IMR-90 (cell line): ENCODE measurements around the gene ICAM2. TPM values are rescaled to one million over a fixed set of nuclear protein-coding genes. Genes with fewer than 3 reads are reported as not detected.

ENCODE experiments used
- ATAC-seq: fragments of 200-7000 bp; cut with Tn5 transposase; 2 replicates; pipeline ENCODE4 v1.9.1; 2020; ENCODE audit warnings: low read depth, mild to moderate bottlenecking, moderate library complexity
- BruUV-seq: library from RNA; stranded (reverse); fragments of 400-500 nt; replicated peaks from 2 replicates; lab custom pipeline; 2021; lab: Mats Ljungman, UMichigan
- CTCF ChIA-PET: fragments of 300-600 bp; formaldehyde crosslinking; extraction: SDS; loops from one replicate; lab custom pipeline; 2021; ENCODE audit warnings: antibody characterized with exemption; lab: Yijun Ruan, JAX
- POLR2A ChIA-PET: fragments of 300-600 bp; sonication (Branson Sonifier 250); formaldehyde crosslinking; loops from one replicate; lab custom pipeline; 2022; ENCODE audit warnings: antibody characterized with exemption; ENCODE audit not compliant: unreplicated experiment; lab: Charles Lee
- DNase-seq: peaks from one replicate; pipeline ENCODE4 v3.0.0; 2013
- H2AFZ ChIP-seq: replicated peaks from 2 replicates; pipeline ENCODE3; 2013; ENCODE audit warnings: low read length, mild to moderate bottlenecking; ENCODE audit not compliant: poor library complexity
- H2AK5ac ChIP-seq: 2 replicates; pipeline ENCODE4 v1.6.1; 2013; ENCODE audit warnings: low read depth, low read length, inconsistent platforms
- H2AK9ac ChIP-seq: replicated peaks from 2 replicates; pipeline ENCODE3; 2013; ENCODE audit warnings: mild to moderate bottlenecking, low read depth, low read length, moderate library complexity; ENCODE audit not compliant: poor library complexity
- H2BK120ac ChIP-seq: 2 replicates; pipeline ENCODE4 v1.6.1; 2013; ENCODE audit warnings: low read depth, low read length, inconsistent platforms
- H2BK15ac ChIP-seq: 3 replicates; pipeline ENCODE4 v1.6.1; 2013; ENCODE audit warnings: low read depth, low read length, inconsistent platforms
- H2BK20ac ChIP-seq: 2 replicates; pipeline ENCODE4 v1.6.1; 2013; ENCODE audit warnings: low read depth, mild to moderate bottlenecking, inconsistent platforms, low read length, moderate library complexity
- H2BK5ac ChIP-seq: 2 replicates; pipeline ENCODE4 v1.6.1; 2013; ENCODE audit warnings: mild to moderate bottlenecking, low read depth, low read length, inconsistent platforms; ENCODE audit not compliant: poor library complexity, severe bottlenecking
- H3K14ac ChIP-seq: replicated peaks from 2 replicates; pipeline ENCODE4 v1.6.1; 2013; ENCODE audit warnings: low read depth, low read length, inconsistent platforms
- H3K18ac ChIP-seq: 2 replicates; pipeline ENCODE4 v1.6.1; 2013; ENCODE audit warnings: low read depth, low read length, control low read depth
- H3K23ac ChIP-seq: 2 replicates; pipeline ENCODE4 v1.6.1; 2013; ENCODE audit warnings: low read depth, low read length, inconsistent platforms
- H3K27ac ChIP-seq: 2 replicates; pipeline ENCODE4 v1.5.1; 2013; ENCODE audit warnings: mild to moderate bottlenecking, control low read depth, low read length; ENCODE audit not compliant: insufficient read depth
- H3K27me3 ChIP-seq: 2 replicates; pipeline ENCODE4 v1.6.1; 2013; ENCODE audit warnings: low read length; ENCODE audit not compliant: control insufficient read depth, insufficient read depth
- H3K36me3 ChIP-seq: 2 replicates; pipeline ENCODE4 v1.6.1; 2013; ENCODE audit warnings: low read length, mixed read lengths; ENCODE audit not compliant: control insufficient read depth, insufficient read depth
- H3K4ac ChIP-seq: 2 replicates; pipeline ENCODE4 v1.6.1; 2013; ENCODE audit warnings: low read depth, low read length, inconsistent platforms
- H3K4me1 ChIP-seq: 2 replicates; pipeline ENCODE4 v1.6.1; 2013; ENCODE audit warnings: low read length, mixed read lengths; ENCODE audit not compliant: control insufficient read depth, insufficient read depth
- H3K4me2 ChIP-seq: 2 replicates; pipeline ENCODE4 v1.6.1; 2013; ENCODE audit warnings: low read depth, mild to moderate bottlenecking, control low read depth, low read length, moderate library complexity
- H3K4me3 ChIP-seq: 2 replicates; pipeline ENCODE4 v1.5.1; 2013; ENCODE audit warnings: low read depth, mild to moderate bottlenecking, control low read depth, low read length, moderate library complexity; ENCODE audit not compliant: insufficient read depth
- H3K56ac ChIP-seq: 2 replicates; pipeline ENCODE4 v1.6.1; 2013; ENCODE audit warnings: low read length, inconsistent platforms; ENCODE audit not compliant: insufficient read depth; ENCODE audit errors: extremely low read depth
- H3K79me1 ChIP-seq, 2 experiments: 2 replicates each; pipeline ENCODE4 v1.6.1; 2013; ENCODE audit warnings: low read length in 2 of 2, inconsistent platforms in 1 of 2, low read depth in 1 of 2
- H3K9ac ChIP-seq: 2 replicates; pipeline ENCODE4 v1.6.1; 2013; ENCODE audit warnings: low read depth, low read length, control low read depth
- H3K9me1 ChIP-seq: 2 replicates; pipeline ENCODE4 v1.6.1; 2013; ENCODE audit warnings: low read length, inconsistent platforms; ENCODE audit not compliant: insufficient read depth
- H3K9me3 ChIP-seq: 2 replicates; pipeline ENCODE4 v1.6.1; 2013; ENCODE audit warnings: low read length; ENCODE audit not compliant: control insufficient read depth, insufficient read depth
- H4K20me1 ChIP-seq: 2 replicates; pipeline ENCODE4 v1.6.1; 2013; ENCODE audit warnings: low read length, inconsistent platforms; ENCODE audit not compliant: insufficient read depth
- H4K5ac ChIP-seq: 2 replicates; pipeline ENCODE4 v1.6.1; 2013; ENCODE audit warnings: mild to moderate bottlenecking, low read depth, low read length, control low read depth
- H4K8ac ChIP-seq, 2 experiments: 2 replicates each; pipeline ENCODE4 v1.6.1; 2013; ENCODE audit warnings: low read depth in 2 of 2, low read length in 2 of 2, control low read depth in 1 of 2, inconsistent platforms in 1 of 2
- H4K91ac ChIP-seq: 2 replicates; pipeline ENCODE4 v1.6.1; 2013; ENCODE audit warnings: low read depth, low read length, inconsistent platforms; ENCODE audit not compliant: insufficient read depth
- BHLHE40 ChIP-seq: fragments of 150-350 bp; IDR thresholded peaks from 2 replicates; pipeline ENCODE4 v1.6.1; 2016; ENCODE audit warnings: mild to moderate bottlenecking, low read depth, low read length
- CHD1 ChIP-seq: IDR thresholded peaks from 2 replicates; pipeline ENCODE4 v1.6.1; 2012; ENCODE audit warnings: low read depth, low read length, improper control_type of control experiment
- CTCF ChIP-seq: conservative IDR thresholded peaks from 2 replicates; pipeline ENCODE4 v1.5.1; 2012; ENCODE audit warnings: mild to moderate bottlenecking, low read depth, low read length, improper control_type of control experiment
- ELK1 ChIP-seq: fragments of 150-350 bp; IDR thresholded peaks from 2 replicates; pipeline ENCODE4 v1.6.1; 2016; ENCODE audit warnings: low read depth, mild to moderate bottlenecking, low read length, moderate library complexity, borderline replicate concordance
- FOS ChIP-seq: fragments of 150-350 bp; IDR thresholded peaks from 2 replicates; pipeline ENCODE4 v1.6.1; 2016; ENCODE audit warnings: low read depth, low read length
- POLR2A ChIP-seq: IDR thresholded peaks from 2 replicates; pipeline ENCODE4 v1.6.1; 2012; ENCODE audit warnings: mild to moderate bottlenecking, low read depth, low read length
- RCOR1 ChIP-seq: IDR thresholded peaks from 2 replicates; pipeline ENCODE4 v1.6.1; 2012; ENCODE audit warnings: mild to moderate bottlenecking, low read length, improper control_type of control experiment; ENCODE audit not compliant: insufficient replicate concordance
- RFX5 ChIP-seq: IDR thresholded peaks from 2 replicates; pipeline ENCODE4 v1.8.0; 2012; ENCODE audit warnings: low read depth, mild to moderate bottlenecking, low read length, moderate library complexity
- SMC3 ChIP-seq: fragments of 150-350 bp; IDR thresholded peaks from 2 replicates; pipeline ENCODE4 v1.6.1; 2016; ENCODE audit warnings: low read depth, mild to moderate bottlenecking, antibody characterized with exemption, low read length, moderate library complexity
- USF2 ChIP-seq: fragments of 150-350 bp; IDR thresholded peaks from 2 replicates; pipeline ENCODE4 v1.6.1; 2017; ENCODE audit warnings: mild to moderate bottlenecking, antibody characterized with exemption, low read length, low read depth
- WGBS, 2 experiments: methylation state at CpG; one replicate each; pipeline versions ENCODE4 v1.1.5 to v1.1.7; 2013; ENCODE audit warnings: missing lambda C conversion rate in 2 of 2; ENCODE audit not compliant: insufficient read length in 1 of 2; ENCODE audit errors: extremely low coverage in 2 of 2; 5-methylcytosine and 5-hydroxymethylcytosine counted together
- dilution Hi-C: fragments of 300-500 bp; cut with HindIII; formaldehyde crosslinking; loops from one replicate; pipeline ENCODE4 v1.14.3; 2018; ENCODE audit warnings: low sequenced_read_pairs; ENCODE audit not compliant: unreplicated experiment
- in situ Hi-C: fragments of 300-500 bp; cut with MboI; formaldehyde crosslinking; loops from 3 replicates; pipeline ENCODE4 v1.14.3; 2019; ENCODE audit warnings: low sequenced_read_pairs, inconsistent platforms, mixed read lengths
- intact Hi-C: fragments of 100-400 bp; cut with micrococcal nuclease; formaldehyde crosslinking; loops from 2 replicates; pipeline ENCODE4 v1.10.0; 2022
- polyA plus RNA-seq, 3 experiments: library from polyadenylated mRNA; depleted of rRNA; stranded (reverse); fragments of >200 nt; gene quantifications; 2 replicates each; pipeline ENCODE4 v1.2.3, GENCODE V29; 2012; ENCODE audit warnings: low replicate concordance in 1 of 3
- total RNA-seq: library from RNA; depleted of rRNA; stranded (reverse); fragments of >200 nt; gene quantifications from 2 replicates; pipeline ENCODE4 v1.2.3, GENCODE V29; 2012

Gene ICAM2
- total and polyA plus RNA-seq, 2 of the 4 experiments (the other 2 are of a cell fraction), result 0.12 TPM; not detected in 1

GRCh38 chr17:64067657-64068056, 47.2 kb upstream of the ICAM2 start (continued):
- TF ChIP-seq CTCF, result no peak

- H3K79me1 ChIP-seq, result 0 out of 4 replicates have a peak, but pooled peaks cover 0 to 3% of the 10 kb centered on the region in 2 experiments
- H3K4me2 ChIP-seq, result no peak overlapping the region
- no peaks in the 10 kb centered on the region for H3K27me3 ChIP-seq
- no peak overlapping the region for H2BK20ac ChIP-seq
- CTCF ChIA-PET, result interaction anchor here (1.1 kb wide), 1 partner anchor 67 kb away, joined by 3 read pairs; no protein-coding TSS in a partner anchor
- intact Hi-C loops, result no loop called here
- H2AK5ac ChIP-seq, result no peak overlapping the region
- DNase-seq (no peak), ATAC-seq (no peak)
- no peak overlapping the region for H3K27ac ChIP-seq
- H4K91ac ChIP-seq, result no peak overlapping the region
- H3K14ac ChIP-seq, result no peak overlapping the region; the same call in 1 of the 2 replicates
- H3K18ac ChIP-seq, result no peak overlapping the region
- dilution Hi-C loops, result no loop called here
- H4K5ac ChIP-seq, result no peak overlapping the region
- H3K56ac ChIP-seq, result no peak overlapping the region
- BruUV-seq, result no TSS peak
- H3K9me1 ChIP-seq, result peaks cover 3% of the 10 kb centered on the region; the same call in 1 of the 2 replicates
- in situ Hi-C loops, result loop anchor here (5.0 kb wide), 1 partner anchor 61 kb away; no protein-coding TSS in a partner anchor
- no peak overlapping the region for H3K4ac ChIP-seq
- peaks cover 2% of the 10 kb centered on the region; the same call in 1 of the 2 replicates for H3K4me1 ChIP-seq
- H2AFZ ChIP-seq, result no peak overlapping the region
- H3K36me3 ChIP-seq, result peaks cover 30% of the 10 kb centered on the region
- H3K4me3 ChIP-seq, result no peak overlapping the region
- no peak overlapping the region for H4K8ac ChIP-seq
- H3K23ac ChIP-seq, result no peak overlapping the region
- H2BK15ac ChIP-seq, result no peak overlapping the region
- H3K9ac ChIP-seq, result no peak overlapping the region
- H2BK5ac ChIP-seq, result no peak overlapping the region
- no peak overlapping the region for H2AK9ac ChIP-seq
- H4K20me1 ChIP-seq, result no peaks in the 10 kb centered on the region
- WGBS, 2 experiments, result 87% methylated on average over 6 of the region's 7 CpGs; no CpG with 5 or more reads in 1 of the 2 experiments
- no peak overlapping the region for H2BK120ac ChIP-seq
- POLR2A ChIA-PET, result no interaction called here
- H3K9me3 ChIP-seq, result peaks cover 14% of the 10 kb centered on the region
- TF ChIP-seq FOS, result no peak
- TF ChIP-seq BHLHE40, result no peak
- TF ChIP-seq POLR2A, result no peak
- no peak for TF ChIP-seq ELK1
- no peak for TF ChIP-seq USF2
- no peak for TF ChIP-seq RCOR1
- no peak for TF ChIP-seq CHD1
- TF ChIP-seq CTCF, result no peak
- TF ChIP-seq RFX5, result no peak
- no peak for TF ChIP-seq SMC3
These were observed 46.3 kb upstream of the ICAM2 start for GRCh38 chr17:64066716-64067115.
